ENCODE data around the gene FKBP9.
"Not testable (repeated sequence)": the region's sequence is repeated elsewhere in the genome, so short reads cannot be mapped to it uniquely, and the experiment has no call there.

The FKBP9 gene

GRCh38 chr7:32958046-32959025 is 1.1 kb downstream of the FKBP9 start:
- peak; percentile 57 for DNase-seq

GRCh38 chr7:32963880-32964301 is 6.7 kb downstream of the FKBP9 start:
- DNase-seq: peak; percentile 13

- DNase-seq: not testable (repeated sequence)
These were observed 7.4 kb downstream of the FKBP9 start for GRCh38 chr7:32964461-32965159.

- not testable (repeated sequence) for DNase-seq
These were observed 9.4 kb downstream of the FKBP9 start for GRCh38 chr7:32966489-32967267.

- DNase-seq: not testable (repeated sequence)
These were observed 10.0 kb downstream of the FKBP9 start for GRCh38 chr7:32967268-32967582.

GRCh38 chr7:32971967-32972366 is 14.7 kb downstream of the FKBP9 start:
- DNase-seq: not testable (repeated sequence)

- DNase-seq: not testable (repeated sequence)
These were observed 19.9 kb downstream of the FKBP9 start for GRCh38 chr7:32977159-32977558.

- not testable (repeated sequence) for DNase-seq
These were observed 22.0 kb downstream of the FKBP9 start for GRCh38 chr7:32979246-32979645.

GRCh38 chr7:32979902-32980301 is 22.7 kb downstream of the FKBP9 start:
- DNase-seq: not testable (repeated sequence)

- DNase-seq: not testable (repeated sequence)
These were observed 30.9 kb downstream of the FKBP9 start for GRCh38 chr7:32988148-32988547.

- DNase-seq: not testable (repeated sequence)
These were observed 33.9 kb downstream of the FKBP9 start for GRCh38 chr7:32991068-32991585.

- not testable (repeated sequence) for DNase-seq
These were observed 34.9 kb downstream of the FKBP9 start for GRCh38 chr7:32991975-32992700.

GRCh38 chr7:32992750-32993149 is 35.5 kb downstream of the FKBP9 start:
- DNase-seq: not testable (repeated sequence)

- not testable (repeated sequence) for DNase-seq
These were observed 40.7 kb downstream of the FKBP9 start for GRCh38 chr7:32997956-32998355.

- DNase-seq: peak; percentile 76
These were observed 41.3 kb downstream of the FKBP9 start for GRCh38 chr7:32998361-32999171.

GRCh38 chr7:32999380-32999779 is 42.1 kb downstream of the FKBP9 start:
- DNase-seq: not testable (repeated sequence)

GRCh38 chr7:33003111-33003510 is 45.9 kb downstream of the FKBP9 start:
- not testable (repeated sequence) for DNase-seq

- DNase-seq: not testable (repeated sequence)
These were observed 46.9 kb downstream of the FKBP9 start for GRCh38 chr7:33004104-33004616.

- not testable (repeated sequence) for DNase-seq
These were observed 48.0 kb downstream of the FKBP9 start for GRCh38 chr7:33005193-33005592.

- not testable (repeated sequence) for DNase-seq
These were observed 48.5 kb downstream of the FKBP9 start for GRCh38 chr7:33005690-33006089.

GRCh38 chr7:33009734-33010133 is 52.5 kb downstream of the FKBP9 start:
- DNase-seq: no peak
